Activated CD8-positive, alpha-beta memory T cell treated with anti-CD3 and anti-CD28 coated beads, Interleukin-2, amount 10 ng/mL, durations not matched to agents 7 days and 5 days (primary cell): ENCODE results near the gene STAT2. TPM values are rescaled to one million over a fixed set of nuclear protein-coding genes. Genes with fewer than 3 reads are reported as not detected.

ENCODE experiments used
- total RNA-seq, 2 experiments: library from RNA; stranded (reverse); gene quantifications; one replicate each; pipeline ENCODE4 v1.2.3, GENCODE V29; 2021

STAT2 gene
- total RNA-seq, 2 experiments from 2014 or later: 178 to 308 TPM

Other genes with a start within 250 kb of the STAT2 start
- gene RPL41, start 243.5 kb downstream of the STAT2 start, total RNA-seq: 1,000 to 10,000 TPM; 3,748 to 4,271 TPM
- 10 to 100 TPM; 10.3 to 11.7 TPM for gene ZC3H10, start 241.8 kb downstream of the STAT2 start, total RNA-seq
- gene ESYT1, start 231.8 kb downstream of the STAT2 start, total RNA-seq: 100 to 1,000 TPM; 225 to 241 TPM
- 10 to 100 TPM; 67.6 to 85.2 TPM for gene MYL6B, start 207.5 kb downstream of the STAT2 start, total RNA-seq
- gene MYL6, start 201.7 kb downstream of the STAT2 start, total RNA-seq: 1,000 to 10,000 TPM; 1,307 to 1,412 TPM
- gene SMARCC2, start 170.6 kb downstream of the STAT2 start, total RNA-seq: 100 to 1,000 TPM; 147 to 150 TPM
- gene RNF41, start 138.2 kb downstream of the STAT2 start, total RNA-seq: 10 to 100 TPM; 28.2 to 34.2 TPM
- 10 to 100 TPM; 62.8 to 80.6 TPM for gene NABP2, start 135.8 kb downstream of the STAT2 start, total RNA-seq
- gene SLC39A5, start 130.1 kb downstream of the STAT2 start, total RNA-seq: under 1 TPM; 0.87 to 0.96 TPM
- gene ANKRD52, start 101.7 kb downstream of the STAT2 start, total RNA-seq: 10 to 100 TPM; 66.9 to 68.3 TPM
- 10 to 100 TPM; 16.0 to 17.4 TPM for gene COQ10A, start 93.2 kb downstream of the STAT2 start, total RNA-seq
- gene CS, start 59.8 kb downstream of the STAT2 start, total RNA-seq: 100 to 1,000 TPM; 174 to 242 TPM
- gene CNPY2, start 44.1 kb downstream of the STAT2 start, total RNA-seq: 100 to 1,000 TPM; 110 to 161 TPM
- 10 to 100 TPM; 48.7 to 72.5 TPM for gene PAN2, start 26.1 kb downstream of the STAT2 start, total RNA-seq
- 10 to 100 TPM in 1 of 2 experiments, 1 to 10 TPM in 1; 2.9 to 12.4 TPM for gene IL23A, start 21.2 kb downstream of the STAT2 start, total RNA-seq
- gene APOF, start 2.8 kb upstream of the STAT2 start, total RNA-seq: not detected
- 10 to 100 TPM; 64.1 to 65.8 TPM for gene TIMELESS, start 89.3 kb upstream of the STAT2 start, total RNA-seq
- not detected for gene MIP, start 94.5 kb upstream of the STAT2 start, total RNA-seq
- 1 to 10 TPM; 3.4 to 3.7 TPM for gene SPRYD4, start 108.5 kb upstream of the STAT2 start, total RNA-seq
- gene GLS2, start 128.1 kb upstream of the STAT2 start, total RNA-seq: 1 to 10 TPM; 1.1 to 1.4 TPM
- gene RBMS2, start 161.7 kb upstream of the STAT2 start, total RNA-seq: 1 to 10 TPM; 9.3 to 10.0 TPM